Retina (tissue), 1 donor: ENCODE data around the gene TAS1R3.

Experiments used
- DNase-seq: peaks from one replicate; pipeline ENCODE4 v3.0.0-alpha.2; 2016

TAS1R3 gene

DNA sequence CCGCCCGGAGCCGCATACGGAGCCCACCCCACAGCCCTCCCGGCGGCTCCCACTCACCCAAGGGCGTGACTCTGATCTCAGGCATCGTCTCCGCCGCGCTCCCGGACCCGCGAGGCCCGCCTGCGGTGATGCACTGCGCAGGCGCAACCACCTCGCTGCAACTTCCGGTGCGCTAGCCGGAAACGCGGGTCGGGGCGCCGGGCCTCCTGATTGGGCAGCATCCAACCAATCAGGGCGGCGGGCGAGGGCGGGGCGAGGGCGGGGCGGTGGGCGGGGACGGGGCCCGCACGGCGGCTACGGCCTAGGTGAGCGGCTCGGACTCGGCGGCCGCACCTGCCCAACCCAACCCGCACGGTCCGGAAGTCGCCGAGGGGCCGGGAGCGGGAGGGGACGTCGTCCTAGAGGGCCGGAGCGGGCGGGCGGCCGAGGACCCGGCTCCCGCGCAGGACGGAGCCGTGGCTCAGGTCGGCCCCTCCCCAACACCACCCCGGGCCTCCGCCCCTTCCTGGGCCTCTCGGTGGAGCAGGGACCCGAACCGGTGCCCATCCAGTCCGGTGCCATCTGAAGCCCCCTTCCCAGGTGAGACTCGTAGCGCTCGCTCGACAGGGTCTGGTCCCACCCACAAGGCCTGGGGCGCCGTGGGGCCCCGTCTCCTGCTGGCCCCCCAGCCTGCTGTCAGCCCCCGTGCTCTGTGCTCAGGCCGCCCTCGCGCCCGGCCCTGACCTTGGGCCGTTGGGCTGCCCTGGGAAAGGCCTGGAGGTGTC is 6.4 kb upstream of the TAS1R3 start, which contains the start of the genes CPTP and INTS11:
TSS of gene CPTP (plus strand) at position 279 of the 764 bp plus-strand sequence. CDS start 2,109 bp downstream, outside the sequence.
TSS of gene INTS11 (minus strand) at position 137 of the 764 bp plus-strand sequence. CDS start at position 85, 52 bp downstream.
- DNase-seq: peak; percentile 87

GRCh38 chr1:1325288-1326074 is 5.6 kb upstream of the TAS1R3 start:
- no peak for DNase-seq

- DNase-seq: no peak
These were observed 4.9 kb upstream of the TAS1R3 start for GRCh38 chr1:1326075-1326605.

DNA sequence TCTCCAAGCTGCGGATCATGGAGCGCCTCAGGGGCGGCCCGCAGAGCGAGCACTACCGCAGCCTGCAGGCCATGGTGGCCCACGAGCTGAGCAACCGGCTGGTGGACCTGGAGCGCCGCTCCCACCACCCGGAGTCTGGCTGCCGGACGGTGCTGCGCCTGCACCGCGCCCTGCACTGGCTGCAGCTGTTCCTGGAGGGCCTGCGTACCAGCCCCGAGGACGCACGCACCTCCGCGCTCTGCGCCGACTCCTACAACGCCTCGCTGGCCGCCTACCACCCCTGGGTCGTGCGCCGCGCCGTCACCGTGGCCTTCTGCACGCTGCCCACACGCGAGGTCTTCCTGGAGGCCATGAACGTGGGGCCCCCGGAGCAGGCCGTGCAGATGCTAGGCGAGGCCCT is 3.8 kb upstream of the TAS1R3 start:
- DNase-seq: no peak

GRCh38 chr1:1328254-1328653 is 2.8 kb upstream of the TAS1R3 start:
- DNase-seq: no peak

GRCh38 chr1:1329304-1330210 is 1.5 kb upstream of the TAS1R3 start:
- DNase-seq: no peak

DNA sequence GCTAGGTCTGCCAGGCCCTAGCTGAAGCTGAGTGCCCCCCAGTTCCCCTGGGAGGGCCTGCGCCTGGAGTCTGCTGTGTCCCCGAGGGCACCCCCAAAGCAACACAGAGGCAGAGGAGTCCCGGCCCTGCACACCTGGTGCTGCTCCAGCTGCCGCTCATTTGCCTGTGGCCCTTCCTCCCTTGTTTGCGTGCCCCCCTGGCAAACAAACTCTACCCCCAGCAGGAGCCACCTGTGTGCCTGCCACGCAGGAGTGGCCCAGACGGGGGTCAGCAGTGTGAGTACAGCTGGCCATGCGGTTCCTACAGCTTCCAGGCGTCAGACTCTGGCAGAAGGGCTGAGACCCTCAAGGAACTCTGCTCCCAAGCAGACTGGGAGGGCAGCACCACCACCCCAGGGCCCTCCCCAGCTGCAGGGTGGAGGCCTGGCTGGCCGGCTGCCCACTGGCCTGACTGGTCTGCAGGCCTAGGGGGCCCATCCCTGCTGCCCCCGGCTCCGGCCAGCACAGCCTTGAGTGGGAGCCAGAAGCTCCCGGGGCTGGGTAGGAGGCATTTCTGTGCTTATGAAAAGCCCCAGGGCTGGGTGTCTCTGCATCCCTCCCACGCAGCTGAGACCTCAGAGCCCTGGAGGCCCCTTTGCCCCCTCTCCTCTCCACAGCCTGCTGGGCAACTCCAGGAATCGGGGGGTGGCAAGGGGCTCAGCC is 563 bp upstream of the TAS1R3 start:
- no peak for DNase-seq

DNA sequence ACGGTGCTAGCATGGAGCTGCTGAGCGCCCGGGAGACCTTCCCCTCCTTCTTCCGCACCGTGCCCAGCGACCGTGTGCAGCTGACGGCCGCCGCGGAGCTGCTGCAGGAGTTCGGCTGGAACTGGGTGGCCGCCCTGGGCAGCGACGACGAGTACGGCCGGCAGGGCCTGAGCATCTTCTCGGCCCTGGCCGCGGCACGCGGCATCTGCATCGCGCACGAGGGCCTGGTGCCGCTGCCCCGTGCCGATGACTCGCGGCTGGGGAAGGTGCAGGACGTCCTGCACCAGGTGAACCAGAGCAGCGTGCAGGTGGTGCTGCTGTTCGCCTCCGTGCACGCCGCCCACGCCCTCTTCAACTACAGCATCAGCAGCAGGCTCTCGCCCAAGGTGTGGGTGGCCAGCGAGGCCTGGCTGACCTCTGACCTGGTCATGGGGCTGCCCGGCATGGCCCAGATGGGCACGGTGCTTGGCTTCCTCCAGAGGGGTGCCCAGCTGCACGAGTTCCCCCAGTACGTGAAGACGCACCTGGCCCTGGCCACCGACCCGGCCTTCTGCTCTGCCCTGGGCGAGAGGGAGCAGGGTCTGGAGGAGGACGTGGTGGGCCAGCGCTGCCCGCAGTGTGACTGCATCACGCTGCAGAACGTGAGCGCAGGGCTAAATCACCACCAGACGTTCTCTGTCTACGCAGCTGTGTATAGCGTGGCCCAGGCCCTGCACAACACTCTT is 1.1 kb downstream of the TAS1R3 start:
- no peak for DNase-seq

DNA sequence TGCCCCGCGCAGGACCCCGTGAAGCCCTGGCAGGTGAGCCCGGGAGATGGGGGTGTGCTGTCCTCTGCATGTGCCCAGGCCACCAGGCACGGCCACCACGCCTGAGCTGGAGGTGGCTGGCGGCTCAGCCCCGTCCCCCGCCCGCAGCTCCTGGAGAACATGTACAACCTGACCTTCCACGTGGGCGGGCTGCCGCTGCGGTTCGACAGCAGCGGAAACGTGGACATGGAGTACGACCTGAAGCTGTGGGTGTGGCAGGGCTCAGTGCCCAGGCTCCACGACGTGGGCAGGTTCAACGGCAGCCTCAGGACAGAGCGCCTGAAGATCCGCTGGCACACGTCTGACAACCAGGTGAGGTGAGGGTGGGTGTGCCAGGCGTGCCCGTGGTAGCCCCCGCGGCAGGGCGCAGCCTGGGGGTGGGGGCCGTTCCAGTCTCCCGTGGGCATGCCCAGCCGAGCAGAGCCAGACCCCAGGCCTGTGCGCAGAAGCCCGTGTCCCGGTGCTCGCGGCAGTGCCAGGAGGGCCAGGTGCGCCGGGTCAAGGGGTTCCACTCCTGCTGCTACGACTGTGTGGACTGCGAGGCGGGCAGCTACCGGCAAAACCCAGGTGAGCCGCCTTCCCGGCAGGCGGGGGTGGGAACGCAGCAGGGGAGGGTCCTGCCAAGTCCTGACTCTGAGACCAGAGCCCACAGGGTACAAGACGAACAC is 1.8 kb downstream of the TAS1R3 start:
- DNase-seq: no peak

GRCh38 chr1:1333551-1334241 is 2.6 kb downstream of the TAS1R3 start:
- DNase-seq: no peak

- DNase-seq: no peak
These were observed 3.8 kb downstream of the TAS1R3 start for GRCh38 chr1:1334835-1335234.

DNA sequence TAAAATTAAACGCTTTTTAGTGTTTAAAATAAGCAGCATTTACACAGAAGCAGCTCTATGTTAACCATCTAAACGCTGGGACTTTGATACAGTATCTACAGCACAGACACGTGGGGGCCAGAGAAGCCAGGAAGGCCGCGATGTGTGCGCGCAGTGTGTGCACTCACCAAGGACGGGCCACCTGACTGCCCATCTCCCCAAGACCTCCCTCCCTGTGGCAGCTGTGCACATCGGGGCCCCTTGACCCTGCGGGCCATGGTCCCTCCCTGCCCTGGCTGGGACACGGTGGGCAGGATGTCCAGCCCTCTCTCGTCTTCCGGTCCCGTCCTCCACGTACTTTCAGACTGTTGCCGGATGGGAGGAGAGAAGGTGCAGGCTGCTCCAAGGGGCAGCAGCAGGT is 4.2 kb downstream of the TAS1R3 start:
- no peak for DNase-seq

GRCh38 chr1:1335792-1336248 is 4.7 kb downstream of the TAS1R3 start:
- no peak for DNase-seq

DNA sequence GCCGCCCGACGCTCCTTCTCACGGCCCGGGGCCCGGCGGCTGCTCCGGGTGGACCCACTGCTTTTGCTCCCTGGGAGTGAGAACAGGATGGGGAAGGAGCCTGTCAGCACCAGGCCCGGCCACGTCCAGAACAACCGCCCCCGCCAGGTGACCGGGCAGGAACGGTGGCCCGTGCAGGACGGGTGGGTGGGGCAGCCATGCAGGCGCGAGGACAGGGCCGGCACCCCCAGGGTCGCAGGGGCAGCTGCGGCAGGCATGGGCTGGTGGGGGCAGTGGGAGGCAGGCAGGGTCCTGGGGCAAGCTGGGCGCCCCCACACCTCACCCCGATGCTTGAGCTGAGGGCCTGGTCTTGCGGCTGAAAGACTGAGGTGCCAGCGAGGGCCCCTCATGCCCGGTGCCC is 5.4 kb downstream of the TAS1R3 start:
- no peak for DNase-seq

DNA sequence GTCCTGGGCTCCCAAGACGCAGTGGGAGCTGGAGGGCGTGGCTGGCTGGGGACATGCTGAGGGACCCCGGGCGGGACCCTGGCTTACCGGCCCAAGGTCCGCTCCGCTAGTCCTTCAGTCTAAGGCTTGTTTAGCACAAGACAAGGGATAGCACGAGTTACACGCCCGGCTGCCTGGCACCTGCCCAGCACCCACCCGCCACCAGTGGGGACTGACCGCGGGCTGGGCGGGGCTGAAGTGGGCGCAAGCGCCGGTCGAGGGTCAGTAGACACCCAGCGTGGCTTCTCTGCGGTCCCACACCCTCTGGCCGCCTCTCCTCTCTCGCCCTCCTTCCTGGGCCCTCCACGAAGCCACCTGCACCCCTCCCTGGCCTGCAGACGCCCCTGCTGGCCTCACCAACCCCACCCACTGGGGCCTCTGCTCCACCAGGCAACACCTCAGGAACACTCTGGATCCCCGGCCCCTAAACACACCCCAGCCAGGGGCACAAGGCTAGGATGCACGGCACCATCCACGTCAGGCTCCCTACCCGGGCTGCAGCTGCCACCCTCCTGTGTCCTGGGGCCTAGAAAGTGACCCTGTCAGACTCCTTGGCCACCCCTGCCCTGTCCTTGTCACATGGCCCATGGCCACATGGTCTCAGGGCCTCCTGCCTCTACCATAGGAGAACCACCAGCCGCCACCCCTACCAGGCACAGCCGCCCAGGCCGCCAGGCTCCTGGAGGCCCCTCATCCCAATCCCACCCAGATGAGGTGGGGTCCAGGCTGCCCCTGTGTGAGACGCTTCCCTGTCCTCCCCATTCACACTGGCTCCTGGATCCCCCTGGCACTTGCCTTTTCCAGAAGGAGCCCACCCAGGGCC is 6.1 kb downstream of the TAS1R3 start:
- DNase-seq: no peak

DNA sequence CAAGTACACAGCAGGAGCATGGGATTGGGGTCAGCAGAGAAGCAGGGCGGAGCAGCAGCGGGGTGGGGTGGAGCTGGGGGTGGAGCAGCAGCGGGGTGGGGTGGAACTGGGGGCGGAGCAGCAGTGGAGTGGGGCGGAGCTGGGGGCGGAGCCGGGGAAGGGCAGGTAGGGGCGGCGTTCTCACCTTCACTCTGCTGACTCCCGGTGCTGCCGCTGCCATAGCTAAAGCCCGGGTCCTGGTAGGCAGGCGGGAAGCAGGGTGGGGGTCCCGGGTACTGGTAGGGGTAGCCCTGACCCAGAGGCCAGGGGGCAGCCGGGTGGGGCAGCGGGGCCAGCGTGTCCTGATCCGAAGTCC is 6.7 kb downstream of the TAS1R3 start:
- DNase-seq: no peak

DNA sequence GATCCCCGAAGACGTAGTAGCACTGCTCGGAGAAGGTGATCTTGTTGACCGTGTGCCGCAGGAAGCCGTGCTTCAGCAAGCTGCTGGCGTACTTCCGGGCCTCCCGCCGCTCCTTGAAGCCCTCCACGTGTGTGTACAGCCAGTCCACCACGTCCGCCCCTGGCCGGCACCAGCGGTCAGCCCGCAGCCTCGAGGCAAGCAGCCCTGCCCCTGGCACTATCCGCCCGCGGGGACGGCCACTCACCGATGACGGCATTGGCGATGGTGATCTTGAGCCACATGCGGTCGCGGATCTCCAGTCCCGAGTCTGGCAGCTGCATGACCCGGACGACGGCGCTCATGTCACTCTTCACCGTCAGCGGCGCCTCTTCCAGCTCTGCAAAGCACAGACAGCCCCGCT is 7.2 kb downstream of the TAS1R3 start:
- DNase-seq: no peak

DNA sequence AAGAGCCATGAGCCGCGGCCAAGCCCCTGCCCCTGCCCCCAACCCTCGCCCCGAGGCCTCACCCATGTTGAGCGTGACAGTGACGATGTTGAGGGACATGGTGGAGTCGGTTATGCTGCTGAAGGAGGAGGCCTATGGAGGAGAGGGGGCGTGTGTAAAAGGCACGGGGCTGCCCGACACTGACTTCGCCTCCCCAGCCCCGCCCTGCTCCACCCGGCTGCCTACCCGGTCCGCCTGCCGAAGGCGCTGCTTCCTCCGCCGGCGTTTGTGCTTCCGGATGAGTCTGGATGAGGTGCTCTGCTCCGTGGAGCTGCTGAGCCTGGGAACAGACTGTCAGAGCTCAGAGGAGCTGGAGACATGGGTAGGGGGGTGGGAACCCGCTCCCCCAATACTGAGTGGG is 9.1 kb downstream of the TAS1R3 start:
- no peak for DNase-seq
